K562 (cell line): ENCODE results near the gene LPXN. TPM values are rescaled to one million over a fixed set of nuclear protein-coding genes. Genes with fewer than 3 reads are reported as not detected.

Experiments used
- BACH1 ChIP-seq: fragments of 200-800 bp; sonication (Bioruptor generic); IDR thresholded peaks from 2 replicates; pipeline ENCODE4 v1.6.1; 2016; ENCODE audit warnings: missing genetic modification characterization, missing compliant biosample characterization
- BDP1 ChIP-seq: IDR thresholded peaks from 3 replicates; pipeline ENCODE4 v1.6.1; 2011; ENCODE audit not compliant: insufficient read length, insufficient read depth
- ERF ChIP-seq: fragments of 450-650 bp; formaldehyde crosslinking; IDR thresholded peaks from 2 replicates; pipeline ENCODE4 v1.4.0; 2020; ENCODE audit warnings: mild to moderate bottlenecking, mixed read lengths
- ETS2 ChIP-seq: IDR thresholded peaks from 2 replicates; pipeline ENCODE4 v1.6.1; 2016; ENCODE audit warnings: borderline replicate concordance, missing genetic modification characterization, mild to moderate bottlenecking, moderate library complexity, missing compliant biosample characterization; ENCODE audit not compliant: poor library complexity, severe bottlenecking
- FOSL1 ChIP-seq: fragments of 200-800 bp; sonication (Bioruptor generic); conservative IDR thresholded peaks from 2 replicates; pipeline ENCODE4 v1.6.1; 2016; ENCODE audit warnings: missing genetic modification characterization, missing compliant biosample characterization
- FOXK1 ChIP-seq: sonication (generic); formaldehyde crosslinking; IDR thresholded peaks from 2 replicates; pipeline ENCODE4 v1.8.0; 2022; ENCODE audit warnings: missing genetic modification reagents, mild to moderate bottlenecking, borderline replicate concordance
- FOXP1 ChIP-seq: sonication (generic); formaldehyde crosslinking; IDR thresholded peaks from 2 replicates; pipeline ENCODE4 v1.8.0; 2022; ENCODE audit warnings: mild to moderate bottlenecking, missing genetic modification reagents
- KAT8 ChIP-seq: fragments of 450-650 bp; IDR thresholded peaks from 2 replicates; pipeline ENCODE4 v1.6.1; 2016; ENCODE audit warnings: low read depth, mild to moderate bottlenecking
- KDM1A ChIP-seq, 2 experiments: fragments of 450-650 bp; IDR thresholded peaks; 2 replicates each; pipeline ENCODE4 v1.6.1; 2016; ENCODE audit warnings: mild to moderate bottlenecking in 2 of 2
- MYC ChIP-seq, 2 experiments: fragments of 250-450 bp in 1 of 2; sonication (Bioruptor Pico) in 1 of 2; IDR thresholded peaks; 2 replicates each; pipeline versions ENCODE4 v1.5.1 to v1.6.1; 2012 to 2021; ENCODE audit warnings: low read depth in 2 of 2, borderline replicate concordance in 1 of 2, improper control_type of control experiment in 1 of 2, low read length in 1 of 2, mild to moderate bottlenecking in 1 of 2, moderate library complexity in 1 of 2
- NCOR1 ChIP-seq: fragments of 450-650 bp; IDR thresholded peaks from 2 replicates; pipeline ENCODE4 v1.6.1; 2016; ENCODE audit warnings: mild to moderate bottlenecking, moderate library complexity
- NKRF ChIP-seq: fragments of 450-650 bp; IDR thresholded peaks from 2 replicates; pipeline ENCODE4 v1.6.1; 2016; ENCODE audit warnings: borderline replicate concordance
- POLR2H ChIP-seq: IDR thresholded peaks from 2 replicates; pipeline ENCODE4 v1.6.1; 2016; ENCODE audit warnings: missing genetic modification characterization, low read depth, mild to moderate bottlenecking, control low read depth, missing compliant biosample characterization, moderate library complexity
- PRMT5 ChIP-seq: sonication (generic); formaldehyde crosslinking; IDR thresholded peaks from 2 replicates; pipeline ENCODE4 v1.5.0; 2020; ENCODE audit warnings: missing genetic modification reagents
- RAD51 ChIP-seq: fragments of 450-650 bp; IDR thresholded peaks from 2 replicates; pipeline ENCODE4 v1.7.1; 2016; ENCODE audit warnings: low read depth, mild to moderate bottlenecking, borderline replicate concordance
- RBM22 ChIP-seq: fragments of 200-400 bp; formaldehyde crosslinking; IDR thresholded peaks from 2 replicates; pipeline ENCODE4 v1.6.1; 2018; ENCODE audit warnings: low read length, low read depth; ENCODE audit not compliant: poor library complexity, severe bottlenecking
- RFX7 ChIP-seq: fragments of 250-450 bp; sonication (Bioruptor Pico); IDR thresholded peaks from 2 replicates; pipeline ENCODE4 v1.5.1; 2021; ENCODE audit warnings: mild to moderate bottlenecking
- RUNX1 ChIP-seq: sonication (generic); IDR thresholded peaks from 2 replicates; pipeline ENCODE4 v1.6.1; 2016; ENCODE audit warnings: antibody characterized with exemption, low read depth
- SAFB ChIP-seq: fragments of 200-400 bp; formaldehyde crosslinking; IDR thresholded peaks from 2 replicates; pipeline ENCODE4 v1.6.1; 2017; ENCODE audit warnings: low read depth, low read length, borderline replicate concordance
- TAL1 ChIP-seq: fragments of 450-650 bp; IDR thresholded peaks from 2 replicates; pipeline ENCODE4 v1.6.1; 2016; ENCODE audit warnings: mild to moderate bottlenecking
- YY1 ChIP-seq, 3 experiments: IDR thresholded peaks; 2 replicates each; pipeline ENCODE4 v1.6.1; 2011; ENCODE audit warnings: low read length in 2 of 3, mild to moderate bottlenecking in 2 of 3, moderate library complexity in 2 of 3, borderline replicate concordance in 1 of 3, control low read depth in 1 of 3, low read depth in 1 of 3; ENCODE audit not compliant: insufficient read depth in 3 of 3, insufficient replicate concordance in 2 of 3, control insufficient read depth in 1 of 3, insufficient read length in 1 of 3; ENCODE audit errors: extremely low read depth in 1 of 3
- ZBED1 ChIP-seq: IDR thresholded peaks from 2 replicates; pipeline ENCODE4 v1.6.1; 2014
- ZFPM2 ChIP-seq: fragments of 250-450 bp; sonication (Bioruptor Pico); IDR thresholded peaks from 2 replicates; pipeline ENCODE4 v1.5.1; 2022; ENCODE audit warnings: mild to moderate bottlenecking
- ZNF121 ChIP-seq: sonication (generic); formaldehyde crosslinking; conservative IDR thresholded peaks from 2 replicates; pipeline ENCODE4 v1.8.0; 2022; ENCODE audit warnings: missing genetic modification reagents
- ZNF311 ChIP-seq: fragments of 250-450 bp; sonication (Bioruptor Pico); IDR thresholded peaks from 2 replicates; pipeline ENCODE4 v1.4.0; 2020; ENCODE audit warnings: mild to moderate bottlenecking, moderate library complexity
- ZNF324 ChIP-seq: fragments of 250-450 bp; sonication (Bioruptor Pico); IDR thresholded peaks from 2 replicates; pipeline ENCODE4 v1.4.0; 2020; ENCODE audit warnings: mild to moderate bottlenecking
- ZNF75A ChIP-seq: fragments of 450-650 bp; formaldehyde crosslinking; IDR thresholded peaks from 2 replicates; pipeline ENCODE4 v1.4.0; 2020; ENCODE audit warnings: mild to moderate bottlenecking
- polyA plus RNA-seq, 8 experiments: library from polyadenylated mRNA; depleted of rRNA in 4 of 8; stranded (reverse) in 5 of 8; unstranded in 3 of 8; fragments of >200 nt; fragmentation: Nextera tagmentation in 2 of 8; fragmentation: Illumina TruSeq in 1 of 8; extraction: Ambion mirVana in 2 of 8; extraction: Trizol in 1 of 8; gene quantifications; 2 replicates each; pipeline versions ENCODE4 v1.2.1 to v1.2.3, GENCODE V29; 2011 to 2014; ENCODE audit warnings: inconsistent platforms in 1 of 8, missing spikeins in 1 of 8
- total RNA-seq, 7 experiments: library from RNA; depleted of rRNA in 6 of 7; stranded (reverse); fragments of >200 nt in 6 of 7; fragmentation: Illumina TruSeq in 2 of 7; extraction: Trizol in 2 of 7; gene quantifications; 2 replicates each; pipeline versions ENCODE4 v1.2.1 to v1.2.3, GENCODE V29; 2011 to 2021; ENCODE audit warnings: low replicate concordance in 1 of 7

Gene LPXN
- total and polyA plus RNA-seq, 9 of the 15 experiments (the other 6 are each of a cell fraction or from before 2014, with no cell fraction given), result 0.73 to 3.1 (median 2.0) TPM

GRCh38 chr11:58577555-58578135 lies 2.0 kb upstream of the LPXN start (continued):
- TF ChIP-seq RFX7 (CRISPR knock-in tag) (no peak), RBM22 (no peak), ZNF311 (CRISPR knock-in tag) (no peak), BDP1 (no peak), POLR2H (tag) (peak; percentile 77), SAFB (no peak), KDM1A (IDR thresholded peaks at IDR 0.05) (peak; percentile 67 to 73; a peak in 3 of 4 replicates), KAT8 (no peak), ZFPM2 (CRISPR knock-in tag) (no peak), MYC (IDR thresholded peaks at IDR 0.05; ENCODE audit: low read depth, low read length) (no peak; the same call in 1 of the 2 replicates), MYC (CRISPR knock-in tag; IDR thresholded peaks at IDR 0.05; ENCODE audit: borderline replicate concordance, low read depth) (peak; percentile 58; the same call in 1 of the 2 replicates), YY1 (IDR thresholded peaks at IDR 0.05; ENCODE audit: borderline replicate concordance in 1 of 3, control insufficient read depth in 1 of 3, extremely low read depth in 1 of 3, insufficient read depth in 3 of 3, insufficient read length in 1 of 3, insufficient replicate concordance in 2 of 3, low read depth in 1 of 3, low read length in 2 of 3) (peak in 1 of 3 experiments; percentile 52), NKRF (peak; percentile 42; the same call in 1 of the 2 replicates), ETS2 (tag) (no peak), RUNX1 (no peak), FOXP1 (CRISPR knock-in tag) (no peak), PRMT5 (CRISPR knock-in tag) (no peak), FOXK1 (CRISPR knock-in tag) (no peak), FOSL1 (tag) (peak; percentile 95), BACH1 (tag) (no peak), TAL1 (0 out of 2 replicates have a peak, but pooled peaks have one; percentile 1), ZNF121 (no peak), NCOR1 (0 out of 2 replicates have a peak, but pooled peaks have one; percentile 30), ERF (CRISPR knock-in tag) (no peak), ZNF75A (CRISPR knock-in tag) (no peak), RAD51 (peak; percentile 53; the same call in 1 of the 2 replicates), ZNF324 (CRISPR knock-in tag) (no peak), ZBED1 (0 out of 2 replicates have a peak, but pooled peaks have one; percentile 31)
